Central memory CD8-positive, alpha-beta T cell (primary cell): ENCODE results near the gene ASIC1.

ENCODE experiments used
- ATAC-seq: fragments of 150-1000 bp; cut with Tn5 transposase; replicated peaks from 2 replicates; pipeline ENCODE4 v1.10.0; 2022; ENCODE audit warnings: mild to moderate bottlenecking, moderate FRiP score, moderate number of reproducible peaks; ENCODE audit not compliant: poor library complexity, severe bottlenecking; ENCODE audit errors: extremely low read depth
- DNase-seq, 2 donors: peaks; one replicate each; pipeline ENCODE4 v3.0.0; 2021; ENCODE audit warnings: low spot score in 2 of 2
- H3K27ac Mint-ChIP-seq: one replicate; pipeline ENCODE4 v1.8.0; 2022; ENCODE audit warnings: low read depth, mild to moderate bottlenecking, moderate library complexity, mixed read lengths
- H3K27me3 Mint-ChIP-seq: one replicate; pipeline ENCODE4 v1.8.0; 2022; ENCODE audit warnings: mixed read lengths
- H3K36me3 Mint-ChIP-seq: one replicate; pipeline ENCODE4 v1.8.0; 2022; ENCODE audit warnings: mild to moderate bottlenecking, moderate library complexity, mixed read lengths; ENCODE audit not compliant: insufficient read depth
- H3K4me1 Mint-ChIP-seq: one replicate; pipeline ENCODE4 v1.8.0; 2022; ENCODE audit warnings: mixed read lengths
- H3K4me3 Mint-ChIP-seq: one replicate; pipeline ENCODE4 v1.8.0; 2022; ENCODE audit warnings: mild to moderate bottlenecking, moderate library complexity, mixed read lengths
- H3K9me3 Mint-ChIP-seq: one replicate; pipeline ENCODE4 v1.8.0; 2022; ENCODE audit warnings: mixed read lengths

Gene ASIC1

DNA sequence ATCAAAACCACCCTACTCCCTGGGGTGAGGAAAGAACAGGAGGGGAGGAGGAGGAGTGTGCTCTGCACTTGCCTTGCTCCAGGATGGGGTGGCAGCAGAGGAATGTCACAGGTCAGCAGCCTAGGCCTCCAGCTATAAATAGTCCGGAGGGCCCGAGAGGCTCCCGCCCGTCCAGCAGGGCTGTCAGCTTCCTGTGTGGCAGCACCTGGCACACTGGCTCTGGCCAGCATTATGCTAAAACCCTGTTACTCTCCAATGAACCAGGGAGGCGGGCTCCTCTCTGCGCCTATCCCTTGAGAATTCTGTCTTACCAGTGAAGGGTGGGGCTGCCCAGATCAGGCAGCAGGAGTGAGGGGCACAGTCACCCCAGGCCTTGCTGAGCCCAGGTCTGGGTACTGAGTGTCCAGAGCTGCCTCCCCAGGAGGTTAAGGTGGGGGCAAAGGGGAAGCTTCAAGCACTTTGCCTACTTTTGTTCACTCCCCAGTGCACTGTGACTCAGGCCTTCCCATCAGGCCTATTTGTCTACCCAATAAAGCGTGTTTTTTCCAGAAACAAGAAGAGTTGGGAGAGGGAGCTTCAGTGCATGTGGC is 53.5 kb downstream of the ASIC1 start:
- Mint-ChIP-seq H3K4me3 (peak overlapping the region; percentile 98), H3K9me3 (no peaks in the 10 kb centered on the region), H3K27me3 (no peaks in the 10 kb centered on the region), H3K27ac (peak overlapping the region; percentile 97), H3K4me1 (peaks cover 25% of the 10 kb centered on the region), H3K36me3 (peaks cover 27% of the 10 kb centered on the region)
- DNase-seq: no peak
- ATAC-seq: no peak

DNA sequence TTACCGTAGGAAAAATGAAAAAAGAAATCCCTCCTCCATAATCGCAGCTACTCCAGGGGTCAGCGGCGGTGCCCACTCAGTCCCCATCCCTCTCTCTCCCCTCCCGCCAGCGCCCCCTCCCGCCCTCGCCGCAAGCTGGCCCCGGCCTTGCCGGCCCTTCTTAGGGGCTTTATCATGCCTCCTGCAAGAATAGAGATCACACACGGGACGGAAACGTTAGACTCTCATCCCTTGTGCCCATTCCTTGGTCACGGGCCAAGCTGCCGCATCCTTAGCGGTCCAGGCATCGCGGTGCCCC is 53.9 kb downstream of the ASIC1 start:
- H3K4me1 Mint-ChIP-seq: peaks cover 30% of the 10 kb centered on the region
- no peaks in the 10 kb centered on the region for H3K27me3 Mint-ChIP-seq
- DNase-seq (no peak), ATAC-seq (no peak)
- no peaks in the 10 kb centered on the region for H3K9me3 Mint-ChIP-seq
- H3K4me3 Mint-ChIP-seq: peak overlapping the region; percentile 98
- H3K36me3 Mint-ChIP-seq: peaks cover 28% of the 10 kb centered on the region
- peak overlapping the region; percentile 97 for H3K27ac Mint-ChIP-seq

DNA sequence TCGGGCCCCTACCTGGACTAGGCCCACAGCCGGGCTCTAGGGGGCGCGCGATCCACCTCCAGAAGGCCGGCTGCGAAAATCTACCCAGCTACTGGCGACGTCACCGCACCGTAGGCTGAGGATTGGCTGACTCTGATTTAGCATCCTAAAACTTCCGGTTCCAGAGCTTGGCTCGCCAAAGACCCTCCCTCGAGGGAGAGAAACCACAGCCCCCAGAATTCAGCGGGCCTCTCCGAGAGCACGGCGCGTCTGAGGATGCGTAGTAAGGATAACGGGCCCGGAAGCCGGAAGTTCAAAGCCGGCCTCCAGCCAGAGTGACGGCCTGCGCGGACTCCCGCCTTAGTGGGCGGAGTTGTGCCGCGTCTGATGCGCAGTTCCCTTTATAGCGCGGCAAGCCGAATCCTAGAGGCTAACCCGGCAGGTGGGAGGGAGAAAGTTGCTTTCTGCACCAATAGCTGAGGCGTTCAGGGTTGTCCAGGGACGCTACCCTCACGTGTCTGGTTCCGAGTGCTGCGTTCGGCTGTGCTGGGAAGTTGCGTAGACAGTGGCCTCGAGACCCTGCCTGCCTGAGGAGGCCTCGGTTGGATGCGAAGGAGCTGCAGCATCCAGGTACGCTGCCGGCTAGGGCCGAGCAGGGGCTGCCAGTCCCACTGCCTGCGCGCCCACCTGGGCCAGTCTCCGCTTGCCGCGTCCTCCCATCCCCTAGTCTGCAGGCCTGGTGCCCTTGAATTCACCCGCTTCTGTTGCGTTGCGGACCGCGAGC is 54.5 kb downstream of the ASIC1 start, which contains the start of gene COX14:
Gene COX14, plus strand, starts transcription at position 544 of the 763 bp plus-strand sequence. CDS start 7,808 bp downstream, outside the sequence.
- Mint-ChIP-seq H3K4me3 (peak within 1 kb of the TSS; percentile 98), H3K27ac (peak within 1 kb of the TSS; percentile 97), H3K27me3 (no peaks in the 10 kb centered on the region), H3K9me3 (no peaks in the 10 kb centered on the region), H3K36me3 (peaks cover 31% of the 10 kb centered on the region), H3K4me1 (peaks cover 35% of the 10 kb centered on the region)
- peak; percentile 89 for ATAC-seq
- DNase-seq: peak; percentile 99

DNA sequence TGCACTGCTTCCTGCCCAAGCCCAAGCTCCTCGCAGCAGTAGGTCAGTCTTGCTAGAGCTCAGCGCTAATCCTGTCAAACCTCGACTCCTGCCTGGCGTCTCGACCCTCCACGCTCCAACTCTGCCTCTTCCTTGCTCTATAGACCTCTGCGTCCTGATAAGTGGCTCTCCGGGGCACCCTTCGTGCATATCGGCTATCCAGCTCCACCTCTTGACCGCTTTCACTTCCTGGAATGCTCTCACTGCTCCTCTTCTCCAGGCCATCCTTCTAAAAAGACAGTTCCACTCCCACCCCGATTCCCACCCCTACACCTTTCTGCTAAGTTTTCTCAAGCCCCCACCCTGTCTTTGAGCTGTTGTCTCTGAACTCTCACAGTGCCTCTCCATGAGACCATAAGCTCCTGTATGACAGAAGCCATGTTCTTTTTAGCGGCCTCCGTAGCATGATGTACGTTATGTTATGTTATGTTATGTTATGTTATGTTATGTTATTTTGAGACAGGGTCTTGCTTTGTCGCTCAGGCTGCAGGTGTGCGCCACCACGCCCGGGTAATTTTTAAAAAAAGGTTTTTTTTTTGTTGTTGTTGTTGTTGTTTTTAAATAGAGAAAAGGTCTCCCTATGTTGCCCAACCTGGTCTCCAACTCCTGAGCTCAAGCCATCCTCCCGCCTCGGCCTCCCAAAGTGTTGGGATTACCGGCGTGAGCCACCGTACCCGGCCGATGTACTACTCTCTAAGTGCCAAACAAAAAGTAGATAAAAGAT is 55.2 kb downstream of the ASIC1 start:
- no peaks in the 10 kb centered on the region for H3K9me3 Mint-ChIP-seq
- H3K4me3 Mint-ChIP-seq: peak overlapping the region; percentile 98
- peak overlapping the region; percentile 97 for H3K27ac Mint-ChIP-seq
- DNase-seq: no peak
- H3K4me1 Mint-ChIP-seq: peaks cover 40% of the 10 kb centered on the region
- H3K36me3 Mint-ChIP-seq: peaks cover 37% of the 10 kb centered on the region
- H3K27me3 Mint-ChIP-seq: no peaks in the 10 kb centered on the region
- ATAC-seq: no peak

DNA sequence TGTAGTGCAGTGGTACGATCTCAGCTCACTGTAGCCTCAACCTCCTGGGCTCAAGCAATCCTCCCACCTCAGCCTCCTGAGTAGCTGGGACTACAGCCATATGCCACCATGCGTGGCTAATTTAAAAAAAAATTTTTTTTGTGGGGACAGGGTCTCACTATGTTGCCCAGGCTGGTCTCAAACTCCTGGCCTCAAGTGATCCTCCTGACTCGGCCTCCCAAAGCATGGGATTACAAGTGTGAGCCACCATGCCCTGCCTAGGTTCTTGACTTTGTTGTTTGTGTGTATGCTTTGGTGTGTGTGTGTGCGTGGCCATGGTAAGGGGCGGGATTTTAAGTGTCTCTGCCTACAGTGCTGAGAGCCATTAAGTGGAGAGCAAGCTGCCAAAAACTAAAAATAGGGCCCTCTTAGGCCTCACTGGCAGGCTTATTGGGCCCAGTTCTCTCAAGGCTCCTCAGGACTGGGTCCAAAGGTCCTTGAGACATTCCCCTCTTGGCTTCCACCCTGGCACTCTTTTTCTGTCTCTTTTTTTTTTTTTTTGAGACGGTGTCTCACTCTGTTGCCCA is 59.7 kb downstream of the ASIC1 start:
- H3K36me3 Mint-ChIP-seq: peaks cover 45% of the 10 kb centered on the region
- no peaks in the 10 kb centered on the region for H3K9me3 Mint-ChIP-seq
- ATAC-seq (no peak), DNase-seq (no peak)
- H3K27me3 Mint-ChIP-seq: no peaks in the 10 kb centered on the region
- no peak overlapping the region for H3K4me3 Mint-ChIP-seq
- peaks cover 48% of the 10 kb centered on the region for H3K4me1 Mint-ChIP-seq
- H3K27ac Mint-ChIP-seq: no peak overlapping the region

DNA sequence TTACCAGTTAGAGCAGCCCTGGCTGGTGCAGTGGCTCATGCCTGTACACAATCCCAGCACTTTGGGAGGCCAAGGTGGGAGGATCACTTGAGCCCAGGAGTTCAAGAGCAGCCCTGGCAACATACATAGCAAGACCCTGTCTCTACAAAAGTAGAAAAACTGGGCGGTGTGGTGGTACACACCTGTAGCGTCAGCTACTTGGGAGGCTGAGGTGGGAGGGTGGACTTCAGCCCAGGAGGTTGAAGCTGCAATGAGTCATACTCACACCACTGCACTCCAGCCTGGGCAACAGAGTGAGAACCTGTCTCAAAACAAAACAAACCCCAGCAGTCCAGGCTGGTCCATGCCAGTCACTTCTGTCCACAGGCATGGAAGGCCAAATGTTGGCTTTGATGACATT is 62.0 kb downstream of the ASIC1 start:
- no peak overlapping the region for H3K4me3 Mint-ChIP-seq
- H3K4me1 Mint-ChIP-seq: peaks cover 42% of the 10 kb centered on the region
- ATAC-seq: no peak
- H3K36me3 Mint-ChIP-seq: peaks cover 47% of the 10 kb centered on the region
- no peaks in the 10 kb centered on the region for H3K9me3 Mint-ChIP-seq
- no peak for DNase-seq
- H3K27me3 Mint-ChIP-seq: no peaks in the 10 kb centered on the region
- H3K27ac Mint-ChIP-seq: no peak overlapping the region

DNA sequence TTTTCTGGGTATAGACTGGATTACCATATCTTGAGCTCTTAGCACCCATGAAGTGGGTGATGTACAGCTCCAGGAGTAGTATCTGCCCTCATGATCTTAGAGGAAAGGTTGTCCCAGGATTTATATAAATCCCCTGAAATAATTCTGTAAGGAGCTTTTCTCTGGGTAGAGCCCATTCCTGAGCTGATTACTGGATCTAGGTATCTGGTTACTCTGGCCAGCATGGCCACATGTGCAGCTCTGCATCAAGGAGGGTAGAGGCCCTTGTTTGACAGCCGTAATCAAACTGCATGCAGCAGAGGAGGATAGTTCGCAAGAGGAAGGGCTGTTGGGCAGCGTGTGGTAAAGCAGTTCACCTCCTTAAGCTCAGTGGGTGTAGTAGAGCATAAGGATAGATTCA is 63.1 kb downstream of the ASIC1 start:
- peaks cover 48% of the 10 kb centered on the region for H3K4me1 Mint-ChIP-seq
- H3K36me3 Mint-ChIP-seq: peaks cover 48% of the 10 kb centered on the region
- H3K27ac Mint-ChIP-seq: no peak overlapping the region
- DNase-seq (no peak), ATAC-seq (no peak)
- no peaks in the 10 kb centered on the region for H3K27me3 Mint-ChIP-seq
- no peak overlapping the region for H3K4me3 Mint-ChIP-seq
- no peaks in the 10 kb centered on the region for H3K9me3 Mint-ChIP-seq

DNA sequence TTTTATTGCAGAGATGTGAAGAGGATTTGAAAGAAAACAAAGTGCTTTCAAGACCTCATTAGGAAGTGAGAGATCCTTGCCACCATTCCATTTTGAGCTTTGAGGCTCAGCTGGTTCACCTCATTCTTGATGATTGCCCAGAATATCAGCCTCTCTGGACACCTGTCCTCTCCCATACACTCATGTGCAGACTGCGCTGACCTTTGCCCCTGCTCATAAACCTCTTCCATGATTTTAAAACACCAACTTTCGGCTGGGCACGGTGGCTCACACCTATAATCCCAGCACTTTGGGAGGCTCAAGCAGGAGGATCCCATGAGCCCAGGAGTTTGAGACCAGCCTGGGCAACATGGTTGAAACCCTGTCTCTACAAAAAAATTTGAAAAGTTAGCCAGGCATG is 63.6 kb downstream of the ASIC1 start:
- H3K36me3 Mint-ChIP-seq: peaks cover 48% of the 10 kb centered on the region
- no peaks in the 10 kb centered on the region for H3K27me3 Mint-ChIP-seq
- no peak overlapping the region for H3K27ac Mint-ChIP-seq
- DNase-seq: no peak
- H3K4me3 Mint-ChIP-seq: no peak overlapping the region
- ATAC-seq: no peak
- no peaks in the 10 kb centered on the region for H3K9me3 Mint-ChIP-seq
- peaks cover 48% of the 10 kb centered on the region for H3K4me1 Mint-ChIP-seq

DNA sequence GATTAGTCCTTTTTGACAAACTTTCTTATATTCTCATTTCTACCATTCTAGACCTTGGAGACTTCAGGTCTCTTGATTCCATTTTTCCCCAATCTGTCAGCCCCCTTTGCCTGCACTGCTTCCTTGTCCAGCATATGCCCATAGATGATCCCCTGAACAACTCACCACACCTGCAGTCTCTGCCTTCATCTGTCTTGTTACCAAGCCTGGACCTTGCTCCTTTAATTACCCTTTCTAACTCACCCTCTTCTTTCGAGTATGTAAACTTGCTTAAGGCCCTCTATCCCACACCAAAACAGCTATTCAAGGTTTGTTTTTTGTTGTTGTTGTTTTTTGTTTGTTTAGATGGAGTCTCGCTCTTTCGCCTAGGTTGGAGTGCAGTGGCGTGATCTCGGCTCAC is 64.2 kb downstream of the ASIC1 start:
- H3K27ac Mint-ChIP-seq: no peak overlapping the region

DNA sequence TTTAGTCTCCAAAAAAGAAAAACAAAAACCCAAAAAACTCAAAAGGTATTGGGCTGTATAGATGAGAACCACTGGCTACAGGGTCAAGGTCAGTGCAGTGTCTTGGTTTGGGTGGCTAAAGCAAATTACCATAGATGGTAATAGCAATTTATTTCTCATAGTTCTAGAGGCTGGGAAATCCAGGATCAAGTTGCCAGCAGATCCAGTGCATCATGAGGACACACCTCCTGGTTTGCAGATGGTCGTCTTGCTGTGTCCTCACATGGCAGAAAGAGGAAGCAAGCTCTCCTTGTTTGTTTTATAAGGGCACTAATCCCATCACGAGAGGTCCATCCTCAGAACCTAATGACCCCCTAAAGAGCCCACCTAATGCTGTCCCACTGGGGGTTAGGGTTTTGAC is 65.8 kb downstream of the ASIC1 start:
- ATAC-seq: no peak
- no peaks in the 10 kb centered on the region for H3K9me3 Mint-ChIP-seq
- H3K27ac Mint-ChIP-seq: no peak overlapping the region
- H3K36me3 Mint-ChIP-seq: peaks cover 54% of the 10 kb centered on the region
- H3K4me3 Mint-ChIP-seq: no peak overlapping the region
- H3K27me3 Mint-ChIP-seq: no peaks in the 10 kb centered on the region
- no peak for DNase-seq
- peaks cover 34% of the 10 kb centered on the region for H3K4me1 Mint-ChIP-seq

More for the DNA sequence above, 64.2 kb downstream of the ASIC1 start:
- peaks cover 53% of the 10 kb centered on the region for H3K36me3 Mint-ChIP-seq
- no peaks in the 10 kb centered on the region for H3K9me3 Mint-ChIP-seq
- H3K27me3 Mint-ChIP-seq: no peaks in the 10 kb centered on the region
- no peak for DNase-seq
- H3K4me1 Mint-ChIP-seq: peaks cover 42% of the 10 kb centered on the region
- no peak for ATAC-seq
- H3K4me3 Mint-ChIP-seq: no peak overlapping the region

DNA sequence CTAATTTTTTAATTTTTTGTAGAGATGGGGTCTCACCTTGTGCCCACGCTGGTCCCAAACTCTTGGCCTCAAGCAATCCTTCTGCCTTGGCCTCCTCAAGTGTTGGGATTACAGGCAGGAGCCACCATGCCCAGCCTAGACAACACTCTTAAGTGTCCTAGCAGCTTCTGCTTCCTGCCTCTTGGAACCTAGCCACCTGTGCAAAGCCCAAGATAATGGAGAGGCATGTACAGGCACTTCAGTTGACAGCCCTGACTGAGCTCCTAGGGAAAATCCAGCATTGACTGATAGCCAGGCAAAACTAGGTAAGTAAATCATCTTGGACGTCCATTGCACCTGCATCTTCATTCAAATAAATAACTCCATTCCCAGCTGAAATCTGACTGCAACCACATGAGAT is 70.2 kb downstream of the ASIC1 start:
- DNase-seq (no peak), ATAC-seq (no peak)
- H3K4me3 Mint-ChIP-seq: no peak overlapping the region
- H3K4me1 Mint-ChIP-seq: peaks cover 42% of the 10 kb centered on the region
- peaks cover 72% of the 10 kb centered on the region for H3K36me3 Mint-ChIP-seq
- H3K27ac Mint-ChIP-seq: no peak overlapping the region
- no peaks in the 10 kb centered on the region for H3K9me3 Mint-ChIP-seq
- H3K27me3 Mint-ChIP-seq: no peaks in the 10 kb centered on the region

DNA sequence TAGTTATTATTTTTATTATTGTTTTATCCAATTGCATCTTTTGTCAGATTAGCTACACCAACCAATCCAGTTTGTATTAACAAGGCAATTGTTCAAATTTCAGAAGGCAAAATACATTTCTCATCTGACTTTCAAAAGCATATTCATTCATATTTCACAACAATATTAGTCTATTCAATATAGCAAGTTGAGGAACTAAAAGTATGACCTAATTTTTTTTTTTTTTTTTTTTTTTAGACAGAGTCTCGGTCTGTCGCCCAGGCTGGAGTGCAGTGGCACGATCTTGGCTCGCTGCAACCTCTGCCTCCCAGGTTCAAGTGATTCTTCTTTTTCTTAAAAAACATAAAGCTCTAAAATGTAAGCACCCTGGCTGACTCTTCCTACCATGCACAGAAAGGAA is 71.9 kb downstream of the ASIC1 start:
- no peak overlapping the region for H3K27ac Mint-ChIP-seq
- peaks cover 73% of the 10 kb centered on the region for H3K36me3 Mint-ChIP-seq
- H3K27me3 Mint-ChIP-seq: no peaks in the 10 kb centered on the region
- ATAC-seq (no peak), DNase-seq (no peak)
- no peaks in the 10 kb centered on the region for H3K9me3 Mint-ChIP-seq
- peaks cover 46% of the 10 kb centered on the region for H3K4me1 Mint-ChIP-seq
- H3K4me3 Mint-ChIP-seq: no peak overlapping the region
